ENCODE results near the gene ZNF76. TPM values are rescaled to one million over a fixed set of nuclear protein-coding genes. Genes with fewer than 3 reads are reported as not detected.

Gene ZNF76
- total RNA-seq, 4 donors from 2014 or later = 19.6 to 52.5 (median 27.5) TPM

GRCh38 chr6:35311390-35312075, 52.0 kb downstream of the ZNF76 start:
- no peak overlapping the region for H3K4me3 ChIP-seq
- H3K27me3 ChIP-seq = no peaks in the 10 kb centered on the region
- peaks cover 11% of the 10 kb centered on the region for H3K36me3 ChIP-seq
- no peak for DNase-seq (ENCODE audit: low spot score in 2 of 2)
- H3K27ac ChIP-seq = no peak overlapping the region
- peaks cover 13% of the 10 kb centered on the region for H3K4me1 ChIP-seq
- H3K9me3 ChIP-seq = no peaks in the 10 kb centered on the region
- 69% methylated on average over 6 of the region's 6 CpGs for WGBS
- TF ChIP-seq POLR2AphosphoS5 (IDR thresholded peaks at IDR 0.05) = no peak
- TF ChIP-seq CTCF (IDR thresholded peaks at IDR 0.05) = no peak
- no peak for TF ChIP-seq POLR2A (IDR thresholded peaks at IDR 0.05)
- no peak for TF ChIP-seq EP300 (IDR thresholded peaks at IDR 0.05)

GRCh38 chr6:35312076-35312800, 52.7 kb downstream of the ZNF76 start:
- Histone ChIP-seq H3K4me3 (no peak overlapping the region), H3K9me3 (no peaks in the 10 kb centered on the region), H3K36me3 (peaks cover 11% of the 10 kb centered on the region), H3K4me1 (peaks cover 13% of the 10 kb centered on the region), H3K27me3 (no peaks in the 10 kb centered on the region), H3K27ac (no peak overlapping the region)
- no peak for DNase-seq (ENCODE audit: low spot score in 2 of 2)
- 87% methylated on average over 11 of the region's 19 CpGs for WGBS
- TF ChIP-seq CTCF (IDR thresholded peaks at IDR 0.05) = no peak
- TF ChIP-seq EP300 (IDR thresholded peaks at IDR 0.05) = no peak
- TF ChIP-seq POLR2AphosphoS5 (IDR thresholded peaks at IDR 0.05) = no peak

- TF ChIP-seq POLR2A (IDR thresholded peaks at IDR 0.05) (no peak), EP300 (IDR thresholded peaks at IDR 0.05) (no peak), CTCF (IDR thresholded peaks at IDR 0.05) (no peak), POLR2AphosphoS5 (IDR thresholded peaks at IDR 0.05) (no peak)
- no peak for DNase-seq (ENCODE audit: low spot score in 2 of 2)
- no peak overlapping the region for H3K4me3 ChIP-seq
- no peaks in the 10 kb centered on the region for H3K27me3 ChIP-seq
- 28% methylated on average over 2 of the region's 2 CpGs for WGBS
- no peaks in the 10 kb centered on the region for H3K9me3 ChIP-seq
- peaks cover 11% of the 10 kb centered on the region for H3K36me3 ChIP-seq
- peaks cover 15% of the 10 kb centered on the region for H3K4me1 ChIP-seq
- no peak overlapping the region for H3K27ac ChIP-seq
Measured at GRCh38 chr6:35312807-35313206, 53.3 kb downstream of the ZNF76 start.

GRCh38 chr6:35317483-35318195, 58.1 kb downstream of the ZNF76 start:
- peak overlapping the region; percentile 54 for H3K4me3 ChIP-seq
- no peaks in the 10 kb centered on the region for H3K27me3 ChIP-seq
- H3K9me3 ChIP-seq = no peaks in the 10 kb centered on the region
- no peak for DNase-seq (ENCODE audit: low spot score in 2 of 2)
- H3K27ac ChIP-seq = no peak overlapping the region
- peaks cover 26% of the 10 kb centered on the region for H3K36me3 ChIP-seq
- no peak for TF ChIP-seq POLR2AphosphoS5 (IDR thresholded peaks at IDR 0.05)
- no peak for TF ChIP-seq CTCF (IDR thresholded peaks at IDR 0.05)
- TF ChIP-seq POLR2A (IDR thresholded peaks at IDR 0.05) = no peak
- TF ChIP-seq EP300 (IDR thresholded peaks at IDR 0.05) = no peak
- 56% methylated on average over 10 of the region's 28 CpGs for WGBS
- H3K4me1 ChIP-seq = peaks cover 17% of the 10 kb centered on the region

All from suprapubic skin (tissue), 4 donors.